Caki2 (cell line): ENCODE measurements around the gene STK32A. TPM values are rescaled to one million over a fixed set of nuclear protein-coding genes. Genes with fewer than 3 reads are reported as not detected.

ENCODE experiments used
- DNase-seq: peaks from one replicate; pipeline ENCODE4 v3.0.0-alpha.2; 2015; ENCODE audit warnings: low read depth
- in situ Hi-C: cut with HindIII; loops from 2 replicates; pipeline ENCODE4 v1.10.0; 2016; ENCODE audit warnings: low sequenced_read_pairs, low pct_unique_long_range_greater_than_20kb, mixed read lengths
- total RNA-seq: library from RNA; depleted of rRNA; stranded (reverse); fragments of >200 nt; shearing (Covaris generic); gene quantifications from 2 replicates; pipeline ENCODE4 v1.2.3, GENCODE V29; 2014; ENCODE audit warnings: low replicate concordance

STK32A gene
- total RNA-seq, 1 experiment from 2014 or later, result not detected

- in situ Hi-C loops, result no loop called here
- DNase-seq, result no peak
Measured at GRCh38 chr5:147432323-147432722, 197.5 kb downstream of the STK32A start.

DNA sequence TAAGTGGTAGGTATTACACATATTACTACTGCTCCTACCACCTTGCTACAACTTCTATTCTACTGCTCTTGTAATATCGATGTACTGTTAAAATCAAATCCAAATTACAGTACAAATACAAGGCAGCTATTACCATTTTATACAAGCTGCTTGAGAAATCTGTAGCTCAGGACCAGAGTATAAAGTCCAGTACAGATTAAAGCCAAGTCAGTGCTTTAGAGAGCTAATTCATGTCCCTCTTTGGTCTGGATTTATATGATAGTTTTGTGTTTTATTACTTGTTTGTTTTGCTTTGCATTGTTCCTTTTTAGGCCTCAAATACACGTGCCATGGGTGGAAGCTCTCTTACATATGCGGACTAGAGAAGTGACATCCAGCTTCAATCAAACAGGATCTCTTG is 199.2 kb downstream of the STK32A start:
- in situ Hi-C loops, result no loop called here
- no peak for DNase-seq

GRCh38 chr5:147436596-147436995 is 201.8 kb downstream of the STK32A start:
- no peak for DNase-seq
- in situ Hi-C loops, result no loop called here

DNA sequence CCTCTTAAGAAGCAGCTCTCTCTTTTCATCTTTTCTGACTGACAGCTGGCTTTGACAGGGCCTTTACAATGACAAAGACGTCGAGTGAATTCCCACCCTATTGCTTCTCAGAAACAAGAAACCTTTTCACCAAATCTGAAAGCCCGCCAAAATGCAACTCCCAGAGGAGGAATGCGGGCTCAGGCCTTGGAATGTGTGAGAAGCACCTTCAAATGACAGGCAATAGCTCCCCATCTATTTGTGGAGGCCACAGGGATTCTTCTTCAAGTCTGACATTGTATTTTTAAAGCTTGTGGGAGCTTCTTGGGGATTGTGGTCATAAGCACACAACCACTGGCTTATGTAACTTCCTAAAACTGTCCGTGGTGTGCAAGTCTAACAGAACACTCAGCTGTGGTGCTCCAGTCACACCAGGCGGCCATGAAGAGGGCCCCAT is 202.4 kb downstream of the STK32A start:
- in situ Hi-C loops, result no loop called here
- no peak for DNase-seq
